ENCODE measurements around the gene BRSK1. TPM values are rescaled to one million over a fixed set of nuclear protein-coding genes. Genes with fewer than 3 reads are reported as not detected.
A peak's percentile ranks its signal among the peaks of the same experiment; 100 is the strongest.

BRSK1 gene
- 38.5 to 46.0 TPM (median 43.4 TPM) in 3 replicates for total RNA-seq

DNA sequence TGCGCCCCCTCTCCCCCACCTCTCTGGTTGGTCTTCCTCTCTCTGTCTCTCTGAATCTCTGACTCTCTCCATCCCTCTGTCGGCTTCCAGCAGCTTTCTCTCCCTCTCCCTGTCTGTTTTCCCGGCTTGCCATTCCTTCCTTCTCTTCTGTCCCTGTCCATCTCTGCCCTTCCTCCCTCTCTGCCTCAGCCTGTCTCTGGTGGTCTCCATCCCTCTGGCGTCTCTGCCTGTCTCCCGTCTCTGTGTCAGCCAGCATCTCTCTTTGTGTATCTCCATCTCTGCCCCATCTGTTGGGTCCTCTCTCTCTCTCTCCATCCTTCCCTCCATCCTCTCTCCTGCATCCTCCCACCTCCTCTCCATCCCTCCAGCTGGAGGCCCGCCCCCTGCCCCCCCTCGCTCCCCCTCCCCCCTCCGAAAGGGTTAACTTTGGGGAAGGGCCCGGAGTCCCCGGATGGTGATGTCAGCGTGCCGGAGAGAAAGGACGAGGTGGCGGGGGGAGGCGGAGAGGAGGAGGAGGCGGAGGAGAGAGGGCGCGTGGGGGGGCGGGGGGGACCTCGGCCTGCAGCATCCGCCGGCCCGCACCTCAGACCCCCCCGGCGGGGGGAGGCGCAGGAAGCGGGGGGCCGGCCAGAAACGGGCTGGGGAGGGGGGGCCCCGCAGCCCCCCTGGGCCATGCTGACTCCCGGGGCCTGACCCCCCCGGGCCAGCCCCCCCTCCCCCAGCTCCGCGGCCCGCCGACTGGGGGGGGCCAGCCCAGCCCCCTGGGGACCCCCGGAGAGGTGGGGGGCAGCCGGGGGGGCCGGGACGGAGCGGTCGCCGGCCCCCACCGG lies at the start of gene BRSK1:
TSS of gene BRSK1 (plus strand) at position 450 of the 830 bp plus-strand sequence. CDS start 446 bp downstream, outside the sequence.
- Mint-ChIP-seq H3K36me3 (no peaks in the 10 kb centered on the region), H3K27ac (peak within 1 kb of the TSS; percentile 81), H3K27me3 (ENCODE audit: low read depth) (no peaks in the 10 kb centered on the region), H3K9me3 (no peaks in the 10 kb centered on the region), H3K4me3 (peak within 1 kb of the TSS; percentile 67), H3K4me1 (peaks cover 25% of the 10 kb centered on the region)
- DNase-seq (ENCODE audit: low spot score in 2 of 2, unreplicated experiment in 2 of 2) = peak; percentile 63 to 70
- TF ChIP-seq, protein P1, sequence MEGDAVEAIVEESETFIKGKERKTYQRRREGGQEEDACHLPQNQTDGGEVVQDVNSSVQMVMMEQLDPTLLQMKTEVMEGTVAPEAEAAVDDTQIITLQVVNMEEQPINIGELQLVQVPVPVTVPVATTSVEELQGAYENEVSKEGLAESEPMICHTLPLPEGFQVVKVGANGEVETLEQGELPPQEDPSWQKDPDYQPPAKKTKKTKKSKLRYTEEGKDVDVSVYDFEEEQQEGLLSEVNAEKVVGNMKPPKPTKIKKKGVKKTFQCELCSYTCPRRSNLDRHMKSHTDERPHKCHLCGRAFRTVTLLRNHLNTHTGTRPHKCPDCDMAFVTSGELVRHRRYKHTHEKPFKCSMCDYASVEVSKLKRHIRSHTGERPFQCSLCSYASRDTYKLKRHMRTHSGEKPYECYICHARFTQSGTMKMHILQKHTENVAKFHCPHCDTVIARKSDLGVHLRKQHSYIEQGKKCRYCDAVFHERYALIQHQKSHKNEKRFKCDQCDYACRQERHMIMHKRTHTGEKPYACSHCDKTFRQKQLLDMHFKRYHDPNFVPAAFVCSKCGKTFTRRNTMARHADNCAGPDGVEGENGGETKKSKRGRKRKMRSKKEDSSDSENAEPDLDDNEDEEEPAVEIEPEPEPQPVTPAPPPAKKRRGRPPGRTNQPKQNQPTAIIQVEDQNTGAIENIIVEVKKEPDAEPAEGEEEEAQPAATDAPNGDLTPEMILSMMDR (IDR thresholded peaks at IDR 0.05; ENCODE audit: unreplicated experiment) = no peak

GRCh38 chr19:55238030-55238429 lies 45.8 kb upstream of the BRSK1 start:
- Mint-ChIP-seq H3K36me3 (peaks cover 46% of the 10 kb centered on the region), H3K4me1 (no peaks in the 10 kb centered on the region), H3K4me3 (no peak overlapping the region), H3K27ac (no peak overlapping the region), H3K27me3 (ENCODE audit: low read depth) (no peaks in the 10 kb centered on the region), H3K9me3 (no peaks in the 10 kb centered on the region)
- DNase-seq (ENCODE audit: low spot score in 2 of 2, unreplicated experiment in 2 of 2) = no peak
- TF ChIP-seq, protein P1 (IDR thresholded peaks at IDR 0.05; ENCODE audit: unreplicated experiment) = no peak

DNA sequence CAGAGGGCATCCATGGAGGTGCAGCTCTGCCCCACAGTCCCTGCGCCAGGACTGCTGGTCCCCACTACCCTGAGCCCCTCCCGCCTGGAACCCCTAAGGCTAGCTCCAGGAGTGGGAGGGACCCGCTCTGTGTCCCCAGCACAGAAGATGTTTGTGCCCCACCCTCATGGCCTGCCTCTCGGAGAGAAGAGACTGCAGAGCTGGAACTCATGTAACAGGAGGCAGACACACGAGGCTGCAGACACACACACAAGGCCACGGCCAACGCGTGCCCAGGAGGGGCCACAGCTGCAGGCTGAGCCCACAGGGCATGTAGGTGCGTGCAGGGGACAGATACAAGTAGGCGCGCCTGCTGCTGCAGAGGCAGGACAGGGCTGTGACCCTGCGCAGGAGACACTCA lies 44.8 kb upstream of the BRSK1 start:
- Mint-ChIP-seq H3K27me3 (ENCODE audit: low read depth) (no peaks in the 10 kb centered on the region), H3K9me3 (no peaks in the 10 kb centered on the region), H3K4me3 (no peak overlapping the region), H3K36me3 (peaks cover 46% of the 10 kb centered on the region), H3K27ac (no peak overlapping the region), H3K4me1 (no peaks in the 10 kb centered on the region)
- TF ChIP-seq, protein P1 (IDR thresholded peaks at IDR 0.05; ENCODE audit: unreplicated experiment) = no peak
- no peak for DNase-seq (ENCODE audit: low spot score in 2 of 2, unreplicated experiment in 2 of 2)

GRCh38 chr19:55240713-55241020 lies 43.1 kb upstream of the BRSK1 start:
- DNase-seq (ENCODE audit: low spot score in 2 of 2, unreplicated experiment in 2 of 2) = no peak
- TF ChIP-seq, protein P1 (IDR thresholded peaks at IDR 0.05; ENCODE audit: unreplicated experiment) = no peak

DNA sequence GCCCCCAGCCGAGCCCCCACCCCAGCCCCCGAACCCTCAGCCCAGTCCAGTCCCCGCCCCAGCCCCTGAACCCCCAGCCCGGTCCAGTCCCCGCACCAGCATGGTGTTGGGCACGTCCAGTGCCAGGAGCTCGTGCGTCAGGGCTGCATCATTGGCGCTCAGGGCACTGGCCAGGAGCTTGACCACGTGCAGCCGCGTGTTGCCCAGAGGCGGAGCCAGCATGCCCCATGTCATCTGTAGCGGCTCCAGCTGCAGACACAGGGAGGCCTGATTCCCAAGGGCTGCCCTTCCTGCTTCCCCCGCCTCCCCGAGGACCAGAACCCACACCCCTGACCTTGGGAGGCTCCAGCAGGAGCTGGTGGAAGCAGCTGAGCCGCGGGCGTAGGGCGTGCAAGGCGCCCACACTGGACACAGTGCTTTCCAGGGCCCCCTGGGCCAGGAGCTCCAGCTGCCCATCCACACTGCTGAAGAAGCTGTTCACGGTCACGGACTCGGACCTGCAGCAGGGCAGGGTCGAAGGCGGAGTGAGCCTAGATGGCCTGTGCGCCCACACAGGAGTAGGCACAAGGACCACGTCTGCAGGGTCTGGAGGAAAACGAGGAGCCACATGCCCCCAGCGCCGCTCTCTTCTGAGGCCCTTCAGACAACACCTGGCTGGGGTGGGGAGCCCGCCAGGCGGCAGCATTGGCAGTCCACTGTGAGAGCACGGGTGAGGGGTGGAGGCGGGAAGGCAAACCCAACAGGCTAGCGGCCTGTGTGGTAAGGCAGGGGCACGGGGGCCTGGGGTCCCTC lies 42.5 kb upstream of the BRSK1 start:
- DNase-seq (ENCODE audit: low spot score in 2 of 2, unreplicated experiment in 2 of 2) = no peak
- no peaks in the 10 kb centered on the region for H3K27me3 Mint-ChIP-seq (ENCODE audit: low read depth)
- TF ChIP-seq, protein P1 (IDR thresholded peaks at IDR 0.05; ENCODE audit: unreplicated experiment) = no peak
- H3K36me3 Mint-ChIP-seq = peaks cover 30% of the 10 kb centered on the region
- no peak overlapping the region for H3K27ac Mint-ChIP-seq
- H3K9me3 Mint-ChIP-seq = no peaks in the 10 kb centered on the region
- no peaks in the 10 kb centered on the region for H3K4me1 Mint-ChIP-seq
- H3K4me3 Mint-ChIP-seq = no peak overlapping the region

More at GRCh38 chr19:55240713-55241020, 43.1 kb upstream of the BRSK1 start:
- no peaks in the 10 kb centered on the region for H3K9me3 Mint-ChIP-seq
- H3K27me3 Mint-ChIP-seq (ENCODE audit: low read depth) = no peaks in the 10 kb centered on the region
- H3K36me3 Mint-ChIP-seq = peaks cover 34% of the 10 kb centered on the region
- no peak overlapping the region for H3K27ac Mint-ChIP-seq
- no peak overlapping the region for H3K4me3 Mint-ChIP-seq
- no peaks in the 10 kb centered on the region for H3K4me1 Mint-ChIP-seq

Data from mesothelial cell of epicardium (in vitro differentiated cells).